Dendritic cell treated with granulocyte-macrophage colony-stimulating factor and Interleukin-4, amounts not matched to agents 40 ng/mL and 50 ng/mL, for 4 days (primary cell): Measurements from ENCODE around the gene MIF.
"Not testable (repeated sequence)": the region's sequence is repeated elsewhere in the genome, so short reads cannot be mapped to it uniquely, and the experiment has no call there.

Experiments used
- H3K27ac Mint-ChIP-seq: one replicate; pipeline ENCODE4 v1.8.0; 2022; ENCODE audit warnings: mild to moderate bottlenecking, mixed read lengths
- H3K27me3 Mint-ChIP-seq: one replicate; pipeline ENCODE4 v1.8.0; 2022; ENCODE audit warnings: mild to moderate bottlenecking, mixed read lengths
- H3K36me3 Mint-ChIP-seq: one replicate; pipeline ENCODE4 v1.8.0; 2022; ENCODE audit warnings: low read depth, mixed read lengths
- H3K4me1 Mint-ChIP-seq: one replicate; pipeline ENCODE4 v1.8.0; 2022; ENCODE audit warnings: low read depth, mixed read lengths
- H3K4me3 Mint-ChIP-seq: one replicate; pipeline ENCODE4 v1.8.0; 2022; ENCODE audit warnings: mild to moderate bottlenecking, moderate library complexity, mixed read lengths
- H3K9me3 Mint-ChIP-seq: one replicate; pipeline ENCODE4 v1.8.0; 2022; ENCODE audit warnings: mixed read lengths
- intact Hi-C: fragments of 100-400 bp; cut with micrococcal nuclease; formaldehyde crosslinking; loops from one replicate; pipeline ENCODE4 v1.15.0; 2022

MIF gene

DNA sequence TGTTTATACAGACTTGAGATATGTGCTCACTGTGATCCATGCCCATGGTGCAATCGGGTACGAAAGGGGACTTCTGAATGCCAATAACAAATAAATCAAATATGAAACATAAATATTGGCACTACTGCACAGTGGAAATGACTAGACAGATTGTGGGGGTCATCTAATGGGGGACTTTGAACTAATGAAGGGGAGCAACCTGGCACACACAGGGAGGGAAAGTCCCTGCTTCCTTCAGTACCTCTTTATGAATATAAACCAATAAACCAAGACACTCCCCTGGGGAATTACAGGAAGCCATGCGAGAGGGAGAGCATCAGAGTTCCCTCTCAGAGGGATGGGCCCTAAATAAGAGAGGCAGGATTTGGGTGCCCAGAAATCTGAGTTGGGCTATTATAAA is 21.1 kb downstream of the MIF start:
- peak overlapping the region; percentile 96 for H3K27ac Mint-ChIP-seq

DNA sequence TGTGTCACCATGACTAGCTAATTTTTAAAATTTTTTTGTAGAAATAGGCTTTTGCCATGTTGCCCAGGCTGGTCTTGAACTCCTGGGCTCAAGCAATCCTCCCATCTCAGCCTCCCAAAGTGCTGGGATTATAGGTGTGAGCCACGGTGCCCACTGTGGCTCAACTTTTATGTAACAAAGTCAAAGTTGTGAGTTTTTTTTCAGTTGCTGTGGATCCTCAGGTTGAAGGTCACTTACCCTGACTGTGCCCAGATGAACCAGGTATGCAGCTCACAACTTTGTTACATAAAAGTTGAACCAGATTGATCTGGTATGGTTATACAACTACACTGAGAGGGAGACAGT is 26.1 kb downstream of the MIF start:
- H3K27ac Mint-ChIP-seq, H3K27me3 Mint-ChIP-seq, intact Hi-C loops, H3K4me3 Mint-ChIP-seq, H3K4me1 Mint-ChIP-seq, H3K9me3 Mint-ChIP-seq: not testable (repeated sequence)
- H3K36me3 Mint-ChIP-seq = peaks cover 42% of the 10 kb centered on the region

More for the DNA sequence above, 21.1 kb downstream of the MIF start:
- Mint-ChIP-seq H3K4me1 (peaks cover 24% of the 10 kb centered on the region), H3K36me3 (peaks cover 22% of the 10 kb centered on the region), H3K4me3 (no peak overlapping the region), H3K27me3 (peaks cover 2% of the 10 kb centered on the region), H3K9me3 (no peaks in the 10 kb centered on the region)
- intact Hi-C loops = loop anchor here (10.0 kb wide), 1 partner anchor 130 kb away; the partner anchor contains the start of gene SMARCB1

DNA sequence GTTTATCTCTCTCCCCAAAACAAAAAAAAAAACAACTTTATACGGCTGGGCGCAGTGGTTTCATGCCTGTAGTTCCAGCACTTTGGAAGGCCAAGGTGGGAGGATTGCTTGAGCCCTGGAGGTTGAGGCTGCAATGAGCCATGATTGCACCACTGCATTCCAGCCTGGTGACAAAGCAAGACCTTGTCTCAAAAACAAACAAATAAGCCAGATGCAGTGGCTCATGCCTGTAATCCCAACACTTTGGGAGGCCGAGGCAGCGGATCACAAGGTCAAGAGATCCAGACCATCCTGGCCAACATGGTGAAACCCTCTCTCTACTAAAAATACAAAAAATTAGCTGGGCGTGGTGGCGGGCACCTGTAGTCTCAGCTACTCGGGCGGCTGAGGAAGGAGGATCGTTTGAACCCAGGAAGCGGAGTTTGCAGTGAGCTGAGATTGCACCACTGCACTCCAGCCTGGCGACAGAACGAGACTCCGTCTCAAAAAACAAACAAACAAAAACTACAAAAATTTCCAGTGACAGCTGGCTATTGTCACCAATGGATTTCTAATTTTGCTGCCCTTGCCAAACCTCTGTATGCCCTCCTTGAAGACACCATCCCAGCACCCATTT is 27.5 kb downstream of the MIF start:
- intact Hi-C loops, H3K4me3 Mint-ChIP-seq, H3K27ac Mint-ChIP-seq, H3K4me1 Mint-ChIP-seq: not testable (repeated sequence)
- H3K27me3 Mint-ChIP-seq = peaks cover 10% of the 10 kb centered on the region
- peaks cover 23% of the 10 kb centered on the region for H3K9me3 Mint-ChIP-seq
- peaks cover 53% of the 10 kb centered on the region for H3K36me3 Mint-ChIP-seq

DNA sequence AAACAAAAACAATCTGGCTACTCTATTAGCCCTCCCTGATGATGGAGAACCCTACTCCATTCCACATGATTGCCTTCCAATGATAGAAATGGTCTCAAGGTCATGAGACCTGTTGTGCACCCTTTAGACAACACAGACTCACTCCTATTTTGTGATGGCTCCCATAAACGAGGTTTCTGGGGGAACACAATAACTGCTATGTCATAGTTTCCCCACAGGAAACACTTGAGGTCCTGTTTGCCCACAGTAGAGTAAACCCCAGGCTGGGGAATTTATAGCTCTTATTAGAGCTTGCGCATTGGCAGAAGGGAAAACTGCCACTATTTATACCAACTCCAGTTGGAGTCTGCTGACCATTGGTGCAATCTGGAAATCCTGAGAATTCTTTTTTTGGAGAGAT is 28.7 kb downstream of the MIF start:
- H3K27ac Mint-ChIP-seq = no peak overlapping the region
- H3K9me3 Mint-ChIP-seq = peaks cover 29% of the 10 kb centered on the region
- H3K4me1 Mint-ChIP-seq = no peaks in the 10 kb centered on the region
- peaks cover 11% of the 10 kb centered on the region for H3K27me3 Mint-ChIP-seq
- H3K36me3 Mint-ChIP-seq = peaks cover 65% of the 10 kb centered on the region
- H3K4me3 Mint-ChIP-seq = no peak overlapping the region
- intact Hi-C loops = no loop called here

DNA sequence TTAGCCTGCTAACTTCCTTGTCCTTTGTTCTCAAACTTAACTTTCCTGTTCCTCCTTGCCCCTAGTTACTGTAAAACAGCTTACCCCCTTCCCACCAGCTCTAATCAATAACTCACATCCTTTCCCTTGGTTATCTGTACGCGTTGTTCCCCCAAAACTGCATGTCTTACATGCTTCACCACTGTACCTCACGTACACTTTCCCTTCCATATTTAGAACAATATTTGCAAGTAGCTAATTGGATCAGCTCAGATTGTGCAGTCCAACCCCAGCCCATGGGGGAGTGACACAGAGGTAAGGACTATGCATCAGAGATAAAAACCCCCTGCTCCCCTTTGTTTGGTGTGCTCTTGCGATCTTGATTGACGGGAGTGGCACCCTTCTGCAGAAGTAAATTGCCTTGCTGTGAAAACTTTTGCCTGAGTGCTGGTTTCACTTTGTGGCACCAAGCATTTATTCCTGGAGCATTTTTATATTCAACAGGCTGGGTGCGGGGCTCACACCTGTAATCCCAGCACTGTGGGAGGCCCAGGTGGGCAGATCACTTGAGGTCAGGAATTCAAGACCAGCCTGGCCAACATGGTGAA is 30.9 kb downstream of the MIF start:
- H3K27me3 Mint-ChIP-seq = peaks cover 9% of the 10 kb centered on the region
- no peak overlapping the region for H3K4me3 Mint-ChIP-seq
- H3K36me3 Mint-ChIP-seq = peaks cover 69% of the 10 kb centered on the region
- intact Hi-C loops = no loop called here
- peaks cover 31% of the 10 kb centered on the region for H3K9me3 Mint-ChIP-seq
- H3K27ac Mint-ChIP-seq = no peak overlapping the region
- H3K4me1 Mint-ChIP-seq = no peaks in the 10 kb centered on the region

- intact Hi-C loops = no loop called here
- Mint-ChIP-seq H3K4me1 (no peaks in the 10 kb centered on the region), H3K4me3 (no peak overlapping the region), H3K36me3 (peaks cover 78% of the 10 kb centered on the region), H3K27ac (no peak overlapping the region), H3K9me3 (peaks cover 41% of the 10 kb centered on the region), H3K27me3 (peaks cover 11% of the 10 kb centered on the region)
Observed at GRCh38 chr22:23926561-23926960, 32.4 kb downstream of the MIF start.

GRCh38 chr22:23938328-23939016 is 44.3 kb downstream of the MIF start:
- Mint-ChIP-seq H3K27ac (no peak overlapping the region), H3K4me1 (no peaks in the 10 kb centered on the region), H3K9me3 (no peaks in the 10 kb centered on the region), H3K36me3 (no peaks in the 10 kb centered on the region), H3K4me3 (no peak overlapping the region), H3K27me3 (peaks cover 6% of the 10 kb centered on the region)
- intact Hi-C loops = no loop called here

- peaks cover 6% of the 10 kb centered on the region for H3K27me3 Mint-ChIP-seq
- H3K27ac Mint-ChIP-seq = no peak overlapping the region
- no peaks in the 10 kb centered on the region for H3K4me1 Mint-ChIP-seq
- H3K4me3 Mint-ChIP-seq = no peak overlapping the region
- intact Hi-C loops = no loop called here
- H3K36me3 Mint-ChIP-seq = no peaks in the 10 kb centered on the region
- H3K9me3 Mint-ChIP-seq = no peaks in the 10 kb centered on the region
Observed at GRCh38 chr22:23939017-23939357, 44.8 kb downstream of the MIF start.

- H3K4me3 Mint-ChIP-seq, H3K9me3 Mint-ChIP-seq, H3K4me1 Mint-ChIP-seq, H3K27me3 Mint-ChIP-seq, intact Hi-C loops, H3K36me3 Mint-ChIP-seq, H3K27ac Mint-ChIP-seq: not testable (repeated sequence)
Observed at GRCh38 chr22:23940166-23940565, 46.0 kb downstream of the MIF start.
